Adrenal gland (tissue), 5 donors: ENCODE data around the gene U2AF1L4.

Experiments
- CTCF ChIP-seq, 6 experiments: fragments of 450-650 bp in 4 of 6; fragments of 200-600 bp in 2 of 6; sonication (generic) in 1 of 6; IDR thresholded peaks; 1 replicate in 5 of 6; 2 replicates in 1 of 6; pipeline versions ENCODE4 v1.5.1 to v1.8.0; 2016 to 2021; ENCODE audit warnings: antibody characterized with exemption in 6 of 6, mild to moderate bottlenecking in 2 of 6, moderate library complexity in 1 of 6
- POLR2A ChIP-seq, 2 donors: fragments of 450-650 bp; IDR thresholded peaks; one replicate each; pipeline ENCODE4 v1.6.1; 2017; ENCODE audit warnings: antibody characterized with exemption in 2 of 2, mild to moderate bottlenecking in 2 of 2, moderate library complexity in 1 of 2
- donor health status: DM: no; HTN: no; CAD: no.

GRCh38 chr19:35693422-35693821 is 51.8 kb downstream of the U2AF1L4 start:
- TF ChIP-seq CTCF (IDR thresholded peaks at IDR 0.05), result no peak
- no peak for TF ChIP-seq POLR2A (IDR thresholded peaks at IDR 0.05)
